Fibroblast of the conjunctiva (primary cell): ENCODE measurements around the gene TNNI2.
"Not testable (repeated sequence)": the region's sequence is repeated elsewhere in the genome, so short reads cannot be mapped to it uniquely, and the experiment has no call there.

Experiments used
- DNase-seq: peaks from one replicate; pipeline ENCODE4 v3.0.0-alpha.2; 2010; ENCODE audit warnings: low read depth

Gene TNNI2

DNA sequence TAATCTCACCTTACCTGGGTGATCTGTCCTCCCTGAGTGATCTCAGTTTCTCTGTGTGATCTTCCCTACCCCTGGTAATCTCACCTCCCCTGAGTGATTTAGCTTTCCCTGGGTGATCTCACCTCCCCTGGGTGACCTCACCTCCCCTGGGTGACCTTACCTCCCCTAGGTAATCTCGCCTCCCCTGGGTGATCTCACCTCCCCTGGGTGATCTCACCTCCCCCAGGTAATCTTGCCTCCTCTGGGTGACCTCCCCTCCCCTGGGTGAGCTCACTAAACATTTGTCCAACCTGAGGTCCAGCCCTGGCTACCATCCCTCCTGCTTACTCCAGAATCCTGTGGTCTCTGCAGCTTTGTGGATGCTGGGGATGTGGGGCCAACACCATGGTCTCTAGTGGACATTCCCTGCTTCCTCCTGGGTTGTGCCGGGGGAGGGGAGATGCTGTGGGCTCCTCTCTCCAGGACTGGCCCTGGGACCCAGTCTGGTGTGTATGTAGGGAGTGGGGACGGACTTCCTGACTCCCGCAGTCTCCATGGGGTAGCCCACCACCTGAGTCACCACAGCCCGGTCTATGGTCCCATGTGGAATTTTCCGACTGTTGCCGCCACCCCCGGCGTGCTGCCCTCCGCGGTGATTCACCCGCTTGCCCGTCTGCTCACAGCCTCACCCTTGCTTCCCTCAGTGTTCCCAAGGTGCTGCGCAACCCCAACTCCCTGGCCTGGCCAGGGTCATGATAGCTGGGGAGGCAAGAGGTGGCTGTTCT lies 24.0 kb downstream of the TNNI2 start:
- no peak for DNase-seq

- DNase-seq, result peak; percentile 79
These were observed 24.8 kb downstream of the TNNI2 start for GRCh38 chr11:1863352-1864216.

DNA sequence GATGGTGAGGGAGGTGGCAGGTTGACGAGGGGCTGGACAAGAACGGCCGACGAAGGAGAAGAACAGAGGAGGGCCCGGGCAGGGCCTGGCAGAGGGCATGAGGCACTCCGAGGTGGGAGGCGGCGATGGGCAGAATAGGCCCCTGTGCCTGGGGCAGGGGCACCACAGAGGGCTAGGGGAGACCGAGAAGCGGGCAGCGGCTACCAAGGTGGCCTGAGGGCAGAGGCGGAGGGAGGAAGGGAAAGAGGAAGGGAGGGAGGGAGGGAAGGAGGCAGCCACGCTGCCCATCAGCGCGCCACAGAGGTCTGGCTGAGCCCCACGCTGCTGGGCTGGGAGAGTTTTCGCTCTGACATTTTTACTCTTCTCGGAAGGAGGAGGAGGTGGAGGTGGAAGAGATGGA lies 25.4 kb downstream of the TNNI2 start:
- no peak for DNase-seq

GRCh38 chr11:1864831-1865665 lies 26.3 kb downstream of the TNNI2 start:
- no peak for DNase-seq

- no peak for DNase-seq
These were observed 27.4 kb downstream of the TNNI2 start for GRCh38 chr11:1866226-1866625.

GRCh38 chr11:1866776-1867175 lies 28.0 kb downstream of the TNNI2 start:
- DNase-seq, result no peak

- DNase-seq, result no peak
These were observed 28.6 kb downstream of the TNNI2 start for GRCh38 chr11:1867381-1867780.

GRCh38 chr11:1868056-1868635 lies 29.4 kb downstream of the TNNI2 start:
- DNase-seq, result no peak

DNA sequence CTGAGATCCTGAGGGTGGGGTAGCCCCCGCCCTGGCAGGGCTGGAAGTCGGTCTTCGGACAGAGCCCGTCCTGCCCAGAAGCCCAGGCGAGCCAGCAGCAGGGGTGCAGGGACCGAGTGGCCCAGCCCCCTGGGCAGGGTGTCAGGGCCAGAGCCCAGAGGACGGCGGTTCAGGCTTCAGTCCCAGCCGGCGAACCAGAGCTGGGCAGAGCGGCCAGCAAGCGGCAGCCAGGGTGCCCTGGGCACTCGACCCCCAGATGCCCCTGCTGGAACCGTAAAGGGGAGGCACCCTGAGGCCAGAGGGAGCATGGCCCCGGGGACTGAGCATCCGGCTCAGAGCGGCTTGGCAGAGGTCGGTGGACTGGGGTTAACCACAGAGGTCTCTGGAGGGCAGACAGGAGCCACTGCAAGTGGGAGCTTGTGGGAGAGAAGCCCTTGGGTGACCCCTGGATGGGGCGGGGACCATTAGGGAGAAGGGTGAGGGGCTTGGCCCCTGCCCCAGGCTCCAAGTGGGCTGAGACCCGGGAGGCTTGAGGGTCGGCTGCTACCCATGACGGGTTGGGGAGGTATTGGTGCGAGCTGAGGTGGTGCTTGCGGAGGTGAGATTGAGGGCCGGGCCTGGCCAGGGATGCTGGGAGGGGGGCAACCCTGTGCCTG lies 30.0 kb downstream of the TNNI2 start:
- no peak for DNase-seq

- DNase-seq, result no peak
These were observed 30.9 kb downstream of the TNNI2 start for GRCh38 chr11:1869427-1870325.

DNA sequence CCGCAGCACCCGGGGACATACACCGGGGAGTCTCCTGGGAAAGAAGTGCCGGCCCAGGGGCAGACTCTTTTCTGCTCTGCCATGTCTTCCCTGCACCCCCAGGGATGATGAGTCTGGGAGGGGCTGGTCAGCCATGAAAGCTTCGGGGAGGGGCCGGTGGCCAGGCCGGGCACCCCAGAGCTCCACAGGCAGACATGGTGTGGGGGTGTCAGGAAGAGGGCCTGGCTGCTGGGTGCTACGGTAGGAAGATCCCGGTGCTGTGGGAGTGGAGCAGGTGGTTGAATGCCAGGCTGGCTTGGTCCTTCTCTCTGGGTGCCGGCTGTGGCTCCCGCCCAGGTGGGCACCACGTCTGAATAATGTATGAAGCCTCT lies 31.5 kb downstream of the TNNI2 start:
- no peak for DNase-seq

- DNase-seq, result no peak
These were observed 32.1 kb downstream of the TNNI2 start for GRCh38 chr11:1870721-1871466.

DNA sequence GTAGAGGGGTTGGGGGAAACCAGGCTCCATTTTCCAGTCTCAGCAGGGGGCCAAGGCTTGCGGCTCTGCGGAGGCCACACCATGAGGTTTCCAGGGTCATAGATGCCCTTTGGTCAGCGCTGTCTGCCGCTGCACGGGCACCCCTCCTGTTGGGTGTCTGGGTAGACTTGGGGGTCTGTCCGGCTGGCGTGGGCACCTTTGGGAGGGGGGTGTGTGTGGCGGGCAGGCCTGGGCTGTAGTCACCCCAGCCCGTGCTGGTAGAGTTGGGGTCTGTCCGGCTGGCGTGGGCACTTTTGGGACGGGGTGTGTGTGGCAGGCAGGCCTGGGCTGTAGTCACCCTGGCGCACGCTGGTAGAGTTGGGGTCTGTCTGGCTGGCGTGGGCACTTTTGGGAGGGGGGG lies 32.8 kb downstream of the TNNI2 start:
- no peak for DNase-seq

- no peak for DNase-seq
These were observed 33.6 kb downstream of the TNNI2 start for GRCh38 chr11:1872267-1872985.

DNA sequence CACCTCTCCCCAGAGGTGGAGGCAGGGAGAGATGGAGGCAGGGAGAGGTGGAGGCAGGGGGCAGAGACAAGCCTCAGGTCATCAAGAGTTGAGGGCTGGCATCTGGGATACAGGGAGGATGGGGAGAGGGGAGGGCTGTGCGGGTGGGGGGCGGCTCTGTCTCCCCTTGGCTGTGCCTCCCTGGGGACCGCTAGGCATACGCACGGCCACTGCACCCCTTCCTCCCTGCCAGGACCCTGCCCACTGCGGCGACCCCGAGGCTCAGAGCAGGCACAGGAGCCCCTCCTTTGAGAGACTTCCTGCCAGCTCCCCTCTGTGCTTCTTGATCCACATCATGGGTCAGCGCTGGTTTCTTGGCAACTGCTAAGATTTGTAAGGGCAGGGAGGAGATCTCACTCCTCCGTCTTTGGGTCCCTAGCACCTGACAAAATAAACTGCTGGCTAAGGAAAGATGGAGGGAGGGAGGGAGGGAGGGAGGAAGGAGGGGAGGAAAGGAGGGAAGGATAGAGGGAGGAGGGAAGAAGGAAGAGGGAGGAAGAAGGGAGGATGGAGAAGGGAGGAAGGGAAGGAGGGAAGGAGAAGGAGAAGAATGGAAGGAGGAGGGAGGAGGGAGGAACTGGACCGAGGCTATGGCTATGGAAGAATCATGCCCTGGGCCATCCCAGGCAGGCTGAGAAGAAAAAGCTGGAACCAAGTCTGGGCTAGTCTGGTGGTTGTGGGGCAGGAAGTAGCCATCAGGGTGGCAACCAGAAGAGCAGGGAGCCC lies 34.4 kb downstream of the TNNI2 start:
- peak; percentile 76 for DNase-seq

GRCh38 chr11:1873813-1874150 lies 35.0 kb downstream of the TNNI2 start:
- not testable (repeated sequence) for DNase-seq

DNA sequence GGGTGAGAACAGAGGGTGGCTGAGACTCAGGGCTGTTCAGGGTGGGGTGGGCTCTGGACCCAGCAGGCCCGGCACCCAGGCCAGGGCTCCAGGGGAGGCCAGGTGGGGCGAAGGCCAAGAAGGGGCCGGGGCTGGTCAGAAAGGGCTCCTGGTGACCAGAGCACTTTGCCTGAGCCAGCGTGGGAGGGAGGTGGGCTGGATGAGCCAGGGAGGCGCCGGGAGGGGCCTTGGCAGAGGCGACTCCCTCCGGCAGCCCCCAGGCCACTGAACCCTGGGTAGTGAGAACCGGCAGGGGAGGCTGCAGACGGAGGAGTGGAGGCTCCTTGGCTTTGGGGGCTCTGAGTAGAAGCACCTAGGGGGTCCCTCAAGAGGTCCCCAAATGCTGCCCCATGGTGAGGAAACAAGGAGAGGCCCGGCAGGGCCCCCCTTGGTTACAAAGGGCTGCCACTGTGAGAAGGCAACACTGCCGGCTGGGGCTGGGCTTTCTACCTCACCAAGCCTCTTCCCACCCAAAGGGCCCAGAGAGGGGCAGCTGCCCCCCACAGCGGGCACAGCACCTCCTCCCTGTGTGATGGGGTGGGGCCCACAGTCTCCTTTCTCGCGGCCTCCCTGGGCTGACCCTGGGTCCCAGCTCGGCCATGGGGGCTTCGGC lies 35.8 kb downstream of the TNNI2 start:
- not testable (repeated sequence) for DNase-seq
